ENCODE measurements around the gene GRAMD1A. TPM values are rescaled to one million over a fixed set of nuclear protein-coding genes. Genes with fewer than 3 reads are reported as not detected.
A peak's percentile ranks its signal among the peaks of the same experiment; 100 is the strongest.

Gene GRAMD1A
- total RNA-seq, 6 experiments from 2014 or later, result 10.4 to 34.8 (median 15.4) TPM

DNA sequence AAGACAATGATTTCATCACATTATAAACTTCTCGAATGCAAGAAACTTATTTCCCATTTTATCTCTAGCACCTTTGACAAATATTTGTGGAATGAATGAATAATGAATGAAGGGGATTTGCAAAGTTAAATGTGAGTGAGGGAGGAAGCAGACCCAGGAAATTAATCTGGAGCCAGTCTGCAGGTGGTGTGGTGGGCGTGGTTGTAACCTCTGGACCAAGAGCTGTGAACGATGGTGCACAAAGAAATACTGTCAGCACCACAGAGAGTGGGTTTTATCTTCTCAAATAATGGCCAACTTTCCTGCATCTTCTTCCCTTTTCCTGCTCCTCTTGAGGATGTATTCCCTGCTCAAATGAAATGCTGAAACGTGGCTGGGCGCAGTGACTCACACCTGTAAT lies 25.1 kb upstream of the GRAMD1A start:
- no peaks in the 10 kb centered on the region for H3K27me3 ChIP-seq
- DNase-seq (peak in 2 of 3 donors; percentile 4 to 36), ATAC-seq (no peak)
- no peak overlapping the region for H3K27ac ChIP-seq
- no peaks in the 10 kb centered on the region for H3K36me3 ChIP-seq
- WGBS (ENCODE audit: insufficient coverage, low coverage, low lambda C conversion rate, missing lambda C conversion rate), result 53% methylated on average over 3 of the region's 5 CpGs
- peaks cover 0 to 10% (median 2%) of the 10 kb centered on the region in 4 donors for H3K4me1 ChIP-seq
- H3K9me3 ChIP-seq, result peaks cover 0 to 5% (median 0%) of the 10 kb centered on the region in 4 donors
- intact Hi-C loops (cut with DNase I), result no loop called here
- no peak overlapping the region for H3K4me3 ChIP-seq
- TF ChIP-seq POLR2A (IDR thresholded peaks at IDR 0.05) (no peak), CTCF (IDR thresholded peaks at IDR 0.05) (no peak)

- peaks cover 0 to 5% (median 0%) of the 10 kb centered on the region in 4 donors for H3K9me3 ChIP-seq
Measured at GRCh38 chr19:34976611-34977010, 23.5 kb upstream of the GRAMD1A start.

GRCh38 chr19:34979819-34980640 lies 20.1 kb upstream of the GRAMD1A start:
- no peak overlapping the region for H3K27ac ChIP-seq
- H3K4me3 ChIP-seq, result no peak overlapping the region
- WGBS (ENCODE audit: insufficient coverage, low coverage, low lambda C conversion rate, missing lambda C conversion rate), result 75% methylated on average over 10 of the region's 12 CpGs
- peaks cover 0 to 7% (median 0%) of the 10 kb centered on the region in 4 donors for H3K4me1 ChIP-seq
- no peak for TF ChIP-seq CTCF (IDR thresholded peaks at IDR 0.05)
- no peak for TF ChIP-seq POLR2A (IDR thresholded peaks at IDR 0.05)
- no peaks in the 10 kb centered on the region for H3K27me3 ChIP-seq
- H3K9me3 ChIP-seq, result peaks cover 0 to 5% (median 0%) of the 10 kb centered on the region in 4 donors
- DNase-seq, result peak in 1 of 3 donors; percentile 19
- no peak for ATAC-seq
- H3K36me3 ChIP-seq, result no peaks in the 10 kb centered on the region
- intact Hi-C loops (cut with DNase I), result no loop called here

More at GRCh38 chr19:34976611-34977010, 23.5 kb upstream of the GRAMD1A start:
- Histone ChIP-seq H3K27me3 (no peaks in the 10 kb centered on the region), H3K4me1 (peaks cover 0 to 10% (median 2%) of the 10 kb centered on the region in 4 donors), H3K4me3 (no peak overlapping the region), H3K36me3 (no peaks in the 10 kb centered on the region), H3K27ac (no peak overlapping the region)
- no peak for TF ChIP-seq POLR2A (IDR thresholded peaks at IDR 0.05)
- no peak for TF ChIP-seq CTCF (IDR thresholded peaks at IDR 0.05)
- ATAC-seq (no peak), DNase-seq (peak in 2 of 3 donors; percentile 25 to 34)
- 81% methylated on average over 3 of the region's 3 CpGs for WGBS (ENCODE audit: insufficient coverage, low coverage, low lambda C conversion rate, missing lambda C conversion rate)
- intact Hi-C loops (cut with DNase I), result no loop called here

DNA sequence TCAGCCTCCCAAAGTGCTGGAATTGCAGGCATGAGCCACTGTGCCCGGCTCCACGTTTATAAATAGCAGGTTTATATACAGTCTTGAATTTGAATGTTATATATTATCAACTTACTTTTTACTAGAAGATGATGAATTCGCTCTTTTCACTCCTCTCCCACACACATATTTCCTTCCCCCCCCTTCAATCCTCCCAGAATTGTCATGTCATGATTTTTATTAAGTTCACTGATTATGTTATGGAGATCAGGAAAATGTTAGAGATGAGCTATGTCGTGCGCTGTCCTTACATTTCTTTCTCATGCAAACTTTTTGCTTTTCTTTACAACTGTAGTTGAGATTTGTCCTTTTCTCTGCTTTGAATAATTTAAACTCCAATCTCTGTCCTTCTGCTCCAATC lies 17.8 kb upstream of the GRAMD1A start:
- ATAC-seq, result no peak
- Histone ChIP-seq H3K36me3 (no peaks in the 10 kb centered on the region), H3K9me3 (no peaks in the 10 kb centered on the region), H3K4me3 (no peak overlapping the region), H3K27ac (no peak overlapping the region), H3K27me3 (no peaks in the 10 kb centered on the region), H3K4me1 (peaks cover 0 to 12% (median 4%) of the 10 kb centered on the region in 4 donors)
- TF ChIP-seq POLR2A (IDR thresholded peaks at IDR 0.05) (no peak), CTCF (IDR thresholded peaks at IDR 0.05) (no peak)
- intact Hi-C loops (cut with DNase I), result no loop called here
- WGBS (ENCODE audit: insufficient coverage, low coverage, low lambda C conversion rate, missing lambda C conversion rate), result 75% methylated on average over 5 of the region's 5 CpGs
- DNase-seq, result no peak

All from right lobe of liver (tissue), 6 donors.